GM19455 (cell line): ENCODE results near the gene CDX1.

ENCODE experiments used
- ATAC-seq: cut with Tn5 transposase; IDR thresholded peaks from one replicate; pipeline ENCODE4 v1.9.1; 2021; ENCODE audit not compliant: unreplicated experiment

Gene CDX1

DNA sequence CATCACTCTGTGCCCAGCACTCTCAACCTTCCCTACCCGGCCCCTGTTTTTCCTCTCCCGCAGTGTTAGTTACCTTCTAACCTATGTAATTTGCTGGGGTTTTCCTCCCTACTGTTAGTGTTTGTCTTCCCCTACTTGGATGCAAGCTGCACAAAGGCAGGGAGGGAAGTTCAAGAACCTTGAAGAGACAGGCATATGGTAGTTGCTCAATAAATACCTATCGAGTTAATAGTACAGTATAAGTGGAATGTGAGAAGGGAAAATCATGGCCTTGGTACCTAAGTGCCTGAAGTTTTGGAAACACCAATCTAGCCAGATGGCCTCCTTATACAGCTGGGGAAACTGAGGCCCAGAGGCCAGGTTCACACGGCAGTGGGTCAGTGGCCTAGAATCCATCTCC is 35.1 kb upstream of the CDX1 start:
- no peak for ATAC-seq

DNA sequence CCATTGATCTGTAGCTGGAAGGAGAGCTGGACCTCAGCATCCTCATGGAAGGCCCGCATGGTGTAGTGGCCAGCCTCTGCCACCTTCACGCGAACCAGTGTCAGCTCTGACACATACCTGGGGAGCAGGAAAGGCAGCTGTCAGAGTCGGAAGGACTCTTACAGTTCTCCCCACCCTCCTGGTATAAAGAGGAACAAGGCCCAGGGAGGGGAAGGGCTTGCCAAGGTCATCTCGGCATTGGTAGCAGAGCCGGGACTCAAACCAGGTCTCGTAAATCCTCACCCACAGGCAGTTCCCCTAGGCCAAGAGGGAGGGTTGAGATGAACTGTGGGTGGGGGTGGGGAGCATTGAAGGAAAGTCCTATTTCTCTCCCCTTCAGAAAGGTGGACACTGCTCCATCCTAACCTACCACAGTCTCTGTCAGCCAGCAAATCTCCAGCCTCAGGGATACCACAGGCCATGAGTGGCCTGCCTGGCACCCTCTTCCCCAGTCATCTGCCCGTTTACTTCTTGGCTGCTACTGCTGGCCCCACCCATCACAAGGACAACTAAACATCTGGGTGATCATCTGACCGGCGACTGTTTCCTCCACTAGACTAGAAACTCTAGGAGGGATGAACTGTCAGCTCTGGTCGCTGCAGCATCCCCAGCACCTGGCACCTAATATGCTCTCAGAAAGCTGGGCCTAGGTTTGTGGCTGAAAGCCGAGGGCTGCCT is 34.4 kb upstream of the CDX1 start:
- no peak for ATAC-seq

DNA sequence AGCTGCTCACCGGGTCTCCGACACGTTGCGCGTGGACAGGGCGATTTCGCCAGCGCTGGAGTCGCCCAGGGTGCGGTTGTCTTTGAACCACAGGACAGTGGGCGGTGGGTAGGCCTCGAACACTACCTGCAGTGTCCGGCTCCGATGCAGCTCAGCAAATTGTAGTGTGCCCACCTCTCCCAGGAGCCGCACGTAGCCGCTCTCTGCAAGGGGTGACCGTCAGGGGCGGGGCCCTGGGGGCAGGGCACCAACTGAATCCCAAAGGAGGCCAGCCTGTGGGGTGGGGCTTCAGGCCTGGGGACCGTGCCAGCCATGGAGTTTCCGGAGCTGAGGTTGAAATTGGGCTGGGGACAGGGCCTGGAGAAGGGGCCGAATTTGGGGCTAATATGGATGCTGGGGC is 33.8 kb upstream of the CDX1 start:
- ATAC-seq: no peak

DNA sequence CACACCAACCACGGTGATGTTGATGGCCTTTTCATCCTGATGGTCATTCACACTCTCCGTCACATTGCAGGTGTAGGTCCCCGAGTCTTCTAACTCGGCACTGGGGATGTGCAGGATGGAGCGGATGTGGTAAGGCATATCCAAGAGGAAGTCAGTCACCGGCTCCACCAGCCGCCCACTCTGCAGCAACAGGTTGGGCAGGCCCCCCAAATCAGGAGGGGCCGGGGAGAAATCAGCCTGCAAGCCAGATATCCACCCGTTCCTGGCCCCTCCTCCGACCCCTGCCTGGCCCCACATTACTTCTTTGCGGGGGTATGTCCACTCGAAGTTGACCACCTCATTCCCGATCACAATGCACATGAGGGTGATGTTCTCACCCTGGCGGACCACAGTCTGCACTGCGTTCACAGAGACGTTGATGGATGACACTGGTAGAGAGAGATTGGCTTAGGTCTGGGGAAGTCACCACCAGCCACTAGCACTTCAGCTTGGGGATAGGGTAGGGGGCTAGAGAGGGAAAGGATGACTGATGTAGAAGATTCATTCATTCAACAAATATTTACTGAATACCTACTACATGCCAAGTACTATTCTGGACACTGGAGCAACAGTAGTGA is 32.9 kb upstream of the CDX1 start:
- ATAC-seq: no peak

DNA sequence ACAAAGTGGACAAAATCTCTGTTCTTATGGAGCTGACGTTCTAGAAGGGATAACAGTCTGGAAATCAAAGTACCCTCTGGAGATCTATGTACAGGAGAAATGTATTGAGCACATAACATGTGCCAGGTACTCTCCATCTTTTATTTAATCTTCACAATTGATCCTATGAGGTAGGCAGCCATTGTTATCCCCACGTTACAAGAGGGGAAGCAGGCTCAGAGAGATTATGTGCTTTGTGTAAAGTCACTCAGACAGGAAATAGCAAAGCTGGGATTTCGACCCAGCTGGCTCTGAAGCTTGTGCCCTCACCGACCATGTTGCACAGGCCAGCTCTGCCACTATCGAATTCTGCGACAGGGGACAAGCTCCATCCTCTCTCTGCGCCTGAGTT is 32.4 kb upstream of the CDX1 start:
- ATAC-seq: no peak

DNA sequence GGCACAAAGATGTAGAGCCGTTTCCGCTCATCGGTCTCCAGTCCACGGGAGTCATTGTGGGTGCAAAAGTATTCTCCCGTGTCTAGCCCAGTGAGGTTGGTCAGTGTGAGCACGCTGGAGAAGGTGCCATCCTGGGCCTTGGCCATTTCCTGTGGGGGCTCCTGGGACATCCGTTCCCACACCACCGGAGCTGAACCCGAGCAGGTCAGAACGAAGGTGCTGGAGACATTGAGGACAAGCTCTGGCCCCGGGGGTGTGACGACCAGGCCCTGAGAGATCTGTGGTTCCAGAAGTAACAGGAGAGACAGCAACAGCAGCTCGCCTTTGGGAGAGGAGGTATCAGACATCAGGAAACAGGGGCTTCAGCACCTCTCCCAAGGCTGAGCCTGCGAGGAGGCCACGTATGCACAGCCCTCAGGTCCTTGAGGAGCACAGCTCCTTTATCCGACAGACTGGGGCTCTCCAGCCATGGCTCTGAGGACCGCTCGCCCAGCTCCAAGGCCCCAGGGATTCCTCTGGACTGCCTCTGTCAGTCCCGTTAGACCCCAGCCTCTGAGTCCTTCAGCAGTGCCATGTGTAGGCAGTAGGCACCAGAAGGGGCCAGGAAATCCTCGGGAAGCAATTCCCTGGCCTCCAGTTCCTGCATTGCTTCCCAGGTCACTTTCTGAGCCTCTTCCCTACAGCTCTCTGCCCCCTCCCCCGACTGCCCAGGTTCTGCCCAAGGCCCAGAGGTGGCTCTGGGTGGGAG is 30.8 kb upstream of the CDX1 start:
- ATAC-seq: no peak

DNA sequence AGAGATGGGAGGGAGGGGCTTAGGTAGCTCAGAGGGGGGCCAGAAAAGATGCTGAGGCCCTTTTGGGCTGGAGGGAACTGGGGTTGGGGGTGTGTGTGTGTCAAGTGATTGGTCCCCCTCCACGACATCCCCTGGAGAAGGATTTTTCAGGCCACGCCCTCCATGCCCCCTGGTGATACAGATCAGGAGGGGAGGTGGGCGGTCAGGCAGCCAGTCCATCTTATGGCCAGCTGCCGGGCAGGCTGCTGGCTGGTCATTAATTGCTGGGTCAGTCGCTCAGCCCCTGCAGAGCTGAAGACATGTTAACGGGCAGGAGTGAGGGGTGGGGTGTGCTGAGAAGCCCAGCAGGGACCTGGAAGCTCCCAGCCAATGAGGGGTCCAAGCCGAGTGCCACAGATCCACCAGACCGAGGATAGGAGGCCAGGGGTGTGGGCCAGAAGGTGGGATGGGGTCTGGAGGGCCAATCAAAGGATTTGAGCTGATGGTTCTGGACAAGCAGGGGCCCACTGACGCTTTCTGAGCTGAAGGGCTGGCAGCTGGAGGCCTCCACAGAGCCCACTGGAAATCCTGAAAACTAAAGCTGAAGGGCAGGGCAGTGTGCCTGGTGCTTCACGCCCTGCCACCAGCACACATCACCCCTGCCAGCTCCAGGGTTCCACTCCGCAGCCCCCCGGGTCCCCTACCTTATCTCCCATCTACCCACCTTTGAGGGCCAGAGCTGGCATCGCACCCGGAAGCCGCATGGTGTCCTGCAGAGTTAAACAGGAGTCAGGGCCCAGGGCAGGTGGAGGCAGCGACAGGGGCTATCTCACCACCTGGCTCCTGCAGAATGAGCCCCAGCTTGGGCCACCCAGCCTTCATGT is 30.0 kb upstream of the CDX1 start:
- no peak for ATAC-seq

DNA sequence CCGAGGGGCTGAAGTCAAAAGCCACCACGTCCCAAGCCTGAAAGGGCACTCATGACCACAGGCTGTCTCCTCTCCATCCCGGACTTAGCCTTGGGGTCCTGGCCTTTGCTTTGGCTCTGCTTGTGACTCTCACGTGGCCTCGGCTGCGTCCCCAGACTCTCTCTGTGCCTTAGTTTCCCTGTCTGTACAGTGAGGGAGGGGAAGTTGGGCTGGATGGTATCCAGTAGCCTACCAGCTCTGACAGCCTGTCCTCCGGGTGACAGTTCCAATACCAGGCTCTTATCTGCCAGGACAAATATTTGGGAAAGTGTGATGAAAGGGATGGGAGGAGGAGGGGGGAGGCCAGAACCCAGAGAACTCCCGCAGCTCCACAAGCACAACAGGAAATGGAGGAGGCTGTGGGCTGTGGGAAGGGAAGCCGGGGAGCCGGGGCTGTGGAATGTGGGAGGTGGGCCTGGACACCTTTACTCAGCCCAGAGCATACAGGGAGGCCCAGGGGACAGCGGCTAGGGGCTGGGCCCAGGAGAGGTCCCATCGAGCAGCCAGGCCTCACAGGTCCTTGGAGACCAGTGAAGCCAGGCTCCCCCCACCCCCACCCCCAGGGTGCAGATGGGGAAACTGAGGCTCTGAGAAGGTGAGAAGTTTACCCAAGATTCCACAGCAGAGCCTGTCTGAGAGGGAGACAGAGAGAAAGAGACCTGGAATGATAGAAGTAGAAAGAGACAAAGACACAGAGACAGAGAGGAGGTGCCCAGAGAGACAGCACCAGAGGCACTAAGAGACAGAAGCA is 29.2 kb upstream of the CDX1 start:
- ATAC-seq: no peak

DNA sequence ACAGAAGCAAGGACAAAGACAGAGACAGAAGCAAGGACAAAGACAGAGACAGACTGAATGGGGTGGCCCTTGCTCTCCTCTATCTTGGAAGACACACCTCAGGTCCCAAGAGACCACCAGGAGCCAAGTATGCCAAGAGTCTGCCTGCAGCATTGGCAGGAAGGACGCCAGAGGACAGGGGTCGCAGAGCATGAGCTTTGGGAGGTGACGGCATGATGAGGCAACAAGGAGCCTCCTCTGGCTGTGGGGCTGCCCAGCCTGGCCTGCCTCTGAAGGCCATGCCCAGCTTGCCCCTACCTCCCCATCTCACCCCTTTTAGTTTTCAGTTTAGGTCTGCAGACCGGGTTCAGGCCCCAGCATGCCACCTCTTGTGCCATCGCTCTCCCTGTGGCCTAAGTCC is 28.6 kb upstream of the CDX1 start:
- ATAC-seq: no peak

DNA sequence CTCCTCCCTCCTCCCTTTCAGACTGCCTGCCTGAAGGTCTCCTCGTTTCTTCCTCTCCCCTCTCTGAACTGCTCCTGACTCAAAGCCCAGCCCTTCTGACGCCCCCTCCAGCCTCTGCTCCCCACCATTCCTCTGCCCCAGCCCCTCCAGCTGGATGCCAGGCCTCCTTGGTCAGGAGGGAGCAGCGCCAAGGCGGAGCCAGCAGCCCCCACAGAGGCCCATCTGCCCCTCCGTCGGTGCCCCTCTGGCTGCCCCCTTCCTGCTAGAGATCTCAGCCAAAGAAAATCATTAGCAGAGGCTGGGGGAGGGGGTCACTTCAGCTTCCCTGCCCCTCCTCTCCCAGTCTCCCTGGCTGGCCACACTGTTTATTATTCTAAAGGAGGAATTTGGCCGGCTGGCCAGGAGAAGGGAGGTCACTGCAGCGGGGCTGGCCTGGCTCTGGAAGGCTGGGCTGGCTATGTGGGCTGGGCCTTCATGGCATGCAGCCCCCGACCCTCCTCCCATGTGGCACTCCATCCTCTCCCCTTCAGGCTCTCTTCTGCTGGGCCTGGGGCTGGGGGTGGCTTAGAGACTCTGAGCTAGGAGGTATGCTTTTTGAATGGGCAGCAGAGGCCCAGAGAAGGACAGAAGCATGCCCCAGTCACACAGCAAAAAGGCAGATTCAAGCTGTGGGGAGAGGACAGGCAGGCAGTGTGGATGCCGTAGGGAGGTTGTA is 27.9 kb upstream of the CDX1 start:
- no peak for ATAC-seq

DNA sequence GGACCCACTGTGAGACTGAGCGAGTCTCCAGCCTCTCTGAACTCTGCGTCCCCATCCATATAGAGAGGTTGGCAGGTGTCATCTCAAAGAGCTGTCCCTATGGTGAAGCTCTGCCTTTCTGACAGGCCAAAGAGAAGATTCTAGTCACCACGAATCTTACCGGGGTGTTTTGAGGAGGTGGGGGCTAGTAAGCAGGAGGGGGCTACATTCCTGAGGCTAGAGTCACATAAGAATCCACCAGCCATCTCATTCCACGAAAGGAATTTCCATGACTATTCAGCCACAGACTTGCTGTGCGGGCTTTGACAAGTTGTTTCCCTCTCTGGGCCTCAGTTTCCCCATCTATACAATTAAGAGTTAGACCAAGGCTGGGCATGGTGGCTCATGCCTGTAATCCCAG is 27.2 kb upstream of the CDX1 start:
- no peak for ATAC-seq

DNA sequence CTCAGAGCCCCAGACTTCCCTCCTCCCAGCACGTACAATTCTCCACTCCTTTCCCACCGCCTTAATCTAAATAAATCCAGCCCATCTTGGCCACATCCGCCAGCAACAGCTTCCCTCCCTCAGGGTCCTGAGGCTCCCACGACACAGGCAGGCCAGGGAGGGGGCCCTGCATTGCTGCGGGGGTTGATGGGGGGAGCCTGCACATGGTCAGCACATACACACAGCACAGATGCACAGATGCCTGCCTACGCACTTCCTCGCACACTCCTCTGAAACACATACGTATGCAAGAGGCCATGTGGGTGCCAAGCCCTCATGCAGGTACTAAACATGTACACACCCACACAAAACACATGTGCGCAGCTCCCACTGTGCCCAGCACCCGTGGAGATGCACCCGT is 25.7 kb upstream of the CDX1 start:
- ATAC-seq: no peak

DNA sequence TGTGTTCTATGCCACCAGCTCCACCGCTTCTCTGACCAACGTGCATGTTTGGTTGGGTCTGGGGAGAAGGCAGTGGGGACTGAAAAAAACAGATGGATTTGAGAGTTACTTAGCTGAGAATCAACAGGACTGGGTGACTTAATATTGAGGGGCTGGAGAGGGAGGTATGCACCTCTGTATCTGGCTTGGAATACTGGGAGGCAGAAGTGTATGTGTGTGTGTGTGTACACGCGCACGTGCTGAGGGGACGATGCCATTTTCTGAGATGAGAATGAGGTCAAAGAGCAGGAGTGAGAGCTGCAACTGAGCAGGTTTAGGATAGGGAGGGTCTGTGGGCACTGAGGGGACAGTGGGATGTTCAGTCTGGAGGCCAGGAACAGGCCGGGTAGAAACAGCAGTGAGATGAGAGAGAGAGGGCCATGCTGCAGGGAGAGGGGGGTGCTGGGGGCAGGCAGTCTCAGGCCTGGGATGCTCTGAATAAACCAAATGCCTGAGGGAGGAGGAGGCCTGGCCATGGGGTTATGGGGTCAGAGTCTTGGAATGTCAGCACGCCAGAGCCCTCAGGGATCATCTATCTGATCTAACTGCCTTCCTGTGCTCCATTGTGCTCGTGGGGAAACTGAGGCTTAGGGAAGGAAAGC is 24.9 kb upstream of the CDX1 start:
- no peak for ATAC-seq

DNA sequence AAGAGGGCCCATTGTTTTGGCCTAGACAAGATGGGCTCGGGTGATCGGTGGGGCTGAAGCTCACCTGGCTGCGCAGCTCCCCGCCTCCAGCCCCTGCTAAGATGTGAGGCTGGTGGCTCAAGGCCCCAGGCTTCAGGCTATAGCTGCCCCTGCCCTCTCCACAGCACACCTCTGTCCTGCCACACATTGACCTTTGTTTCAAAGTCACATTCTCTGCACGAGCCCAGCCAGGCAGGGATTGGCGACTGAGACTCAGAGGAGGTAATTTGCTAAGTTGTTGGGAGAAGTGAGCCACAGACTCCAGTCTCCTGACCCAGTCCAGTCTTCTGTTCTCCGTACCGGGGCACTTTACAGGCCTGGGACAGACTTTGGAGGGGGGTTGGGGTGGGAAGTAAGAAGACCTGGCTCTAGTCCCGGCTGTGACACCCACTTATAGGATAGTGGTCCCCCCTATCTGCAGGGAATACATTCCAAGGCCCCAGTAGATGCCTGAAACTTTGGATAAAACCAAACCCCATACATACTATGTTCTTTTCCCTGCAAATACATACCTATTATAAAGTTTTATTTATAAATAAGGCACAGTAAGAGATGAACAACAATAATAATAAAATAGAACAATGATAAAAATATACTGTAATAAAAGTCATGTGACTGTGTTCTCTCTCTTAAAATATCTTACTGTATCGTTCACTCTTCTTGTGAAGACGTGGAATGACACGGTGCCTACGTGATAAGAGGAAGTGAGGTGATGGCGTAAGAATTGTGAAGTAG is 24.2 kb upstream of the CDX1 start:
- ATAC-seq: no peak

DNA sequence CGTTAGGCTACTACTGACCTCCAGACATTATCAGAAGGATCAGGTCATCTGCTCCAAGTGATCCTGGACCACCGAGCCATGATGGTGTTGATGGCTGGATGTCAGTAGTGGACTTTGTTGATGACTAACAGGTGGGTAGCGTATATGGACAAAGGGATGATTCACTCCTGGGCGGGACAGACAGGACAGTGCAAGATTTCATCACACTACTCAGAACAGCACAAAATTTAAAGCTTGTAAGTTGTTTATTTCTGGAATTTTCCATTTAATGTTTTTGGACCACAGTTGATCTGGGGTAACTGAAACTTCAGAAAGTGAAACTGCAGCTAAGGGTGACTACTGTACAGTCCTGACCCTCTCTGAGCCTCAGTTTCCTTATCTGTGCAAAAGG is 23.6 kb upstream of the CDX1 start:
- no peak for ATAC-seq

DNA sequence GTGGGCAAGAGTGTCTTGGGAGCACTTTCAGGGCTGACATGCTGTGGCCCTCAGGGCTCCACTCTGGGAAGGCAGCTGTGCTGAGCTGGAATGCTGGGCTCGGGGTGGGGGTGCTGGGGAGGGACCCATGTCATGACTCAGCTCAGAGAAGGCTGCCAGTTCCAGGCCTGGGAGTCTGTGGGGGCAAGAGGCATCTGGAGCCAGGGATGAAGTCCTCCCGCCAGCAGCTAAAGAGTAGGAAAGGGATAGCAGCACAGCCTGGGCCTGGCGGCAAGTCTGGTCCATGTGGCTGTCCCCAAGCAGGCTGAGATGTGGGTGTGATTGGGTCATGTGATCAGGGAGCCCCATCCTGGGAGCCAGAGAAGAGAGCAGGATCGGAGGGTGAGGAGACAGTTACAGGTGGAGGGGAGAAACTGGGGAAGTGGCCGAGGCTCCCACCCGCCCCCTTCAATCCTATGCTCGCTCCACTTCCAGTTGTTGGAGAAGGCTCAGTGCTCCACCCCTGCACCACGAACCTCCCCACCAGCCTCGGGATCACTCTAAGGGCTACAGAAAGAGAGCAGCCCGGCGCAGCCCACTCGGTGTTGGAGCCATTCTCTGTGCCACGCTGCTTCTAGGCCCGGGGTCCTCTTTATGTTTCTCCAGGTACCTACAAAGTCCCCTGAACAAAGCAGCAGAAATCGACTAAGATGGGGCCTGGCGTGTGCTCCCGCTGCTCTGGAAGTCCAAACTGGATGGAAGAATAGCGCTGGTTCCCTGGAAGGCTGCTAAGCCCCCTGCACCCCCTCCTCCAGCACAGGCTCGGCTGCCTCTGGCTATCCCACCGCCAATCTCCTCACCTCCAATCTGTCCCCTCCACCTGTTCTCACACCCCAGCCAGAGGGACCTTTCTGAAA is 23.0 kb upstream of the CDX1 start:
- no peak for ATAC-seq

DNA sequence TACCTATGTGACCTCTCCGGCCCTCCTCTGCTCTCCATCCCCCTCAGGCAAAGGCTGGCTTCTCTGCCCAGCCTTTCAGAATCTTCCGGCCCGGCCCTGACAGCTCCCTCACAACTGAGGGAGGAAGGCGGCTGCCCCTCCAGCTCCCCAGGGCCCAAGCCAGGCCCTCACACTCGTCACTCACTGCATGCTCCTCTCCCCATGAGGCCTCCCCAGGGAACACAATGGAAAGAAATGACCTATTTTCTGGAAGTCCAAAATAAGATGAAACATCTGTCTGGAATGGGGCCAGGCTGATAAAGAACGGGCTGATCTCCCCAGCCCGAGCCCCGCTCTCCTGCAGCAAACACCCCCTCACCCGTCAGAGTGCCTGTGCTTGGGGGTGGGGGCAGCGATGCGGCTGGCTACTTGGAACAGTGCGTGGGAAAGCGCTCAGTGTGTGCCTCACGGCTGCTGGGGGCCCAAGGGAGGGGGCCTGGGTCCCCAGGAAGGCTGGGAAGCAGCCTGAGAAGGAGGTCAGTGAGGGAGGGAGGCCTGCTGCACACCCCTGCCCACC is 22.3 kb upstream of the CDX1 start:
- ATAC-seq: no peak

DNA sequence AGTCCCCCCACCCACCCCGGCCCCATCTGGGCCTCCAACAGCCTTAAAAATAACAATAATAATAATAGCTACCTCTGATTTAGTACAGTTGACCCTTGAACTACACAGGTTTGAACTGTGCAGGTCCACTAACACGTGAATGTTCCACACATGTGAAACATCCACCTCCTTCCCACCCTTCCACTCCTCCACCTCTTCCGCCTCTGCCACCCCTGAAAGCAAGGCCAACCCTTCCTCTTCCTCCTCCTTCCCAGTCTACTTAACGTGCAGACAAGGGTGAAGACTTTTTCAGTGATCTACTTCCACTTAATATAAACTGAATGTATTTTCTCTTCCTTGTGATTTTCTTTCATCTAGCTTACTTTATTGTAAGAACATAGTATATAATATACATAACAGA is 21.7 kb upstream of the CDX1 start:
- no peak for ATAC-seq
